ENCODE data around the gene MPPED2. TPM values are rescaled to one million over a fixed set of nuclear protein-coding genes. Genes with fewer than 3 reads are reported as not detected.

Gene MPPED2
- total and polyA plus RNA-seq, 2 of the 13 experiments (the other 11 are each of a cell fraction or from before 2014, with no cell fraction given), result not detected

- no peak overlapping the region for H3K27ac ChIP-seq (ENCODE audit: extremely low read length, insufficient read depth, low read length)
- no peak overlapping the region for H2AFZ ChIP-seq (ENCODE audit: low read length)
- no peak overlapping the region for H3K4me2 ChIP-seq (ENCODE audit: low read depth, low read length)
- no peak overlapping the region for H3K9ac ChIP-seq (ENCODE audit: insufficient read depth, low read depth, low read length)
- no peak for DNase-seq (ENCODE audit: low spot score)
- in situ Hi-C loops (cut with HindIII; ENCODE audit: extremely low pct_ligation_motif_present, low pct_unique_long_range_greater_than_20kb) (no loop called here), intact Hi-C loops (cut with micrococcal nuclease; ENCODE audit: unreplicated experiment) (no loop called here)
- no peaks in the 10 kb centered on the region for H3K79me2 ChIP-seq (ENCODE audit: insufficient read depth, low read length)
- H3K4me3 ChIP-seq (replicated peaks in 1 of 3; ENCODE audit: insufficient read depth in 1 of 3, low read depth in 2 of 3, low read length in 3 of 3), result no peak overlapping the region
- WGBS (ENCODE audit: low lambda C conversion rate), result 3% methylated on average over 1 of the region's 1 CpG
- CTCF ChIA-PET (ENCODE audit: low intra/inter-chr PET ratio, low total read pairs), result no interaction called here
- no peak for TF ChIP-seq TRAFD1 (CRISPR knock-in tag; IDR thresholded peaks at IDR 0.05; ENCODE audit: borderline replicate concordance)
- no peak for TF ChIP-seq ZBTB42 (CRISPR knock-in tag; IDR thresholded peaks at IDR 0.05)
- TF ChIP-seq ZC3H4 (CRISPR knock-in tag; IDR thresholded peaks at IDR 0.05; ENCODE audit: borderline replicate concordance), result no peak
- no peak for TF ChIP-seq REL (CRISPR knock-in tag; conservative IDR thresholded peaks at IDR 0.05)
- TF ChIP-seq SKI (IDR thresholded peaks at IDR 0.05; ENCODE audit: partially characterized antibody), result no peak
- no peak for TF ChIP-seq KAT8 (CRISPR knock-in tag; IDR thresholded peaks at IDR 0.05)
- no peak for TF ChIP-seq ZNF362 (CRISPR knock-in tag; IDR thresholded peaks at IDR 0.05; ENCODE audit: borderline replicate concordance)
- no peak for TF ChIP-seq CREM (IDR thresholded peaks at IDR 0.05)
- TF ChIP-seq CREM (CRISPR knock-in tag; IDR thresholded peaks at IDR 0.05), result no peak
- TF ChIP-seq GABPA (IDR thresholded peaks at IDR 0.05; ENCODE audit: low read depth, low read length), result no peak
- TF ChIP-seq GABPA (CRISPR knock-in tag; IDR thresholded peaks at IDR 0.05; ENCODE audit: low read depth), result no peak
- no peak for TF ChIP-seq NFRKB (IDR thresholded peaks at IDR 0.05)
- no peak for TF ChIP-seq MLLT10 (CRISPR knock-in tag; IDR thresholded peaks at IDR 0.05)
- TF ChIP-seq EHMT2 (IDR thresholded peaks at IDR 0.05; ENCODE audit: borderline replicate concordance, low read depth, low read length), result no peak
- no peak for TF ChIP-seq DBP (CRISPR knock-in tag; IDR thresholded peaks at IDR 0.05; ENCODE audit: not compliant biosample characterization)
- TF ChIP-seq CSRNP2 (CRISPR knock-in tag; conservative IDR thresholded peaks at IDR 0.05; ENCODE audit: low read depth), result no peak
- TF ChIP-seq ZNF580 (CRISPR knock-in tag; IDR thresholded peaks at IDR 0.05; ENCODE audit: borderline replicate concordance, low read depth), result no peak
- TF ChIP-seq ISL2 (CRISPR knock-in tag; IDR thresholded peaks at IDR 0.05), result no peak
- H3K9me3 ChIP-seq (ENCODE audit: low read length), result no peaks in the 10 kb centered on the region
- POLR2A ChIA-PET, result no interaction called here
- H4K20me1 ChIP-seq (ENCODE audit: insufficient read depth, low read length), result no peaks in the 10 kb centered on the region
- FAIRE-seq, result no peak
- BruUV-seq (replicated peaks), result no TSS peak
- H3K27me3 ChIP-seq (ENCODE audit: control insufficient read depth in 1 of 2, insufficient read depth in 2 of 2, low read length in 2 of 2), result no peaks in the 10 kb centered on the region
- no peaks in the 10 kb centered on the region for H3K4me1 ChIP-seq (ENCODE audit: insufficient read depth, low read length)
- ATAC-seq, result no peak
- H3K36me3 ChIP-seq (replicated peaks in 1 of 2; ENCODE audit: control insufficient read depth in 1 of 2, insufficient read depth in 2 of 2, low read length in 2 of 2), result no peaks in the 10 kb centered on the region
Observed at GRCh38 chr11:30540781-30541180, 45.4 kb downstream of the MPPED2 start.
